MM.1S (cell line): ENCODE measurements around the gene RASD2.

Experiments used
- DNase-seq: peaks from one replicate; pipeline ENCODE4 v3.0.0-alpha.2; 2015
- H2AFZ ChIP-seq: fragments of 300-600 bp; sonication (generic); 2 replicates; pipeline ENCODE4 v1.6.0; 2016; ENCODE audit warnings: antibody characterized with exemption, low read length
- H3F3A ChIP-seq: fragments of 300-600 bp; sonication (generic); 2 replicates; pipeline ENCODE4 v1.6.1; 2016; ENCODE audit warnings: mild to moderate bottlenecking, antibody characterized with exemption, low read length, moderate library complexity, mixed read lengths; ENCODE audit not compliant: insufficient read depth
- H3K27ac ChIP-seq: fragments of 300-600 bp; sonication (generic); 2 replicates; pipeline ENCODE4 v1.5.1; 2016; ENCODE audit warnings: mild to moderate bottlenecking, low read length
- H3K27me3 ChIP-seq: fragments of 300-600 bp; sonication (generic); replicated peaks from 2 replicates; pipeline ENCODE4 v1.6.0; 2016; ENCODE audit warnings: low read length; ENCODE audit not compliant: insufficient read depth
- H3K36me3 ChIP-seq: fragments of 300-600 bp; sonication (generic); replicated peaks from 2 replicates; pipeline ENCODE4 v1.6.1; 2016; ENCODE audit warnings: mild to moderate bottlenecking, low read length, mixed read lengths; ENCODE audit not compliant: insufficient read depth
- H3K4me1 ChIP-seq: fragments of 300-600 bp; sonication (generic); 2 replicates; pipeline ENCODE4 v1.6.1; 2016; ENCODE audit warnings: low read length, mixed read lengths
- H3K4me2 ChIP-seq: fragments of 300-600 bp; sonication (generic); 2 replicates; pipeline ENCODE4 v1.6.0; 2016; ENCODE audit warnings: low read depth, low read length
- H3K4me3 ChIP-seq: fragments of 300-600 bp; sonication (generic); 2 replicates; pipeline ENCODE4 v1.5.1; 2016; ENCODE audit warnings: low read length, mixed read lengths
- H3K79me2 ChIP-seq: fragments of 300-600 bp; sonication (generic); 2 replicates; pipeline ENCODE4 v1.6.1; 2016; ENCODE audit warnings: mixed run types, low read length, mixed read lengths
- H3K9ac ChIP-seq: fragments of 300-600 bp; sonication (generic); 2 replicates; pipeline ENCODE4 v1.6.1; 2016; ENCODE audit warnings: low read length, mixed read lengths
- H3K9me2 ChIP-seq: fragments of 300-600 bp; sonication (generic); replicated peaks from 2 replicates; pipeline ENCODE4 v1.6.1; 2016; ENCODE audit warnings: mild to moderate bottlenecking, low read length, mixed read lengths; ENCODE audit not compliant: insufficient read depth
- H3K9me3 ChIP-seq: fragments of 300-600 bp; sonication (generic); replicated peaks from 2 replicates; pipeline ENCODE4 v1.6.1; 2016; ENCODE audit warnings: mild to moderate bottlenecking, low read length, mixed read lengths; ENCODE audit not compliant: insufficient read depth
- H4K20me1 ChIP-seq: fragments of 300-600 bp; sonication (generic); 2 replicates; pipeline ENCODE4 v1.6.1; 2016; ENCODE audit warnings: mild to moderate bottlenecking, low read length, moderate library complexity, mixed read lengths; ENCODE audit not compliant: insufficient read depth
- EZH2 ChIP-seq: fragments of 300-600 bp; sonication (generic); optimal IDR thresholded peaks from 2 replicates; pipeline ENCODE3; 2017; ENCODE audit warnings: low read depth, mild to moderate bottlenecking, antibody characterized with exemption, low read length, mixed read lengths
- EZH2phosphoT487 ChIP-seq: fragments of 300-600 bp; sonication (generic); IDR thresholded peaks from 2 replicates; pipeline ENCODE4 v1.6.1; 2018; ENCODE audit warnings: antibody characterized with exemption, low read length
- TF ChIP-seq, protein P1 (sequence below): fragments of 300-600 bp; sonication (generic); IDR thresholded peaks from 2 replicates; pipeline ENCODE4 v1.5.1; 2016; ENCODE audit warnings: antibody characterized with exemption, low read length, mixed read lengths

The RASD2 gene

DNA sequence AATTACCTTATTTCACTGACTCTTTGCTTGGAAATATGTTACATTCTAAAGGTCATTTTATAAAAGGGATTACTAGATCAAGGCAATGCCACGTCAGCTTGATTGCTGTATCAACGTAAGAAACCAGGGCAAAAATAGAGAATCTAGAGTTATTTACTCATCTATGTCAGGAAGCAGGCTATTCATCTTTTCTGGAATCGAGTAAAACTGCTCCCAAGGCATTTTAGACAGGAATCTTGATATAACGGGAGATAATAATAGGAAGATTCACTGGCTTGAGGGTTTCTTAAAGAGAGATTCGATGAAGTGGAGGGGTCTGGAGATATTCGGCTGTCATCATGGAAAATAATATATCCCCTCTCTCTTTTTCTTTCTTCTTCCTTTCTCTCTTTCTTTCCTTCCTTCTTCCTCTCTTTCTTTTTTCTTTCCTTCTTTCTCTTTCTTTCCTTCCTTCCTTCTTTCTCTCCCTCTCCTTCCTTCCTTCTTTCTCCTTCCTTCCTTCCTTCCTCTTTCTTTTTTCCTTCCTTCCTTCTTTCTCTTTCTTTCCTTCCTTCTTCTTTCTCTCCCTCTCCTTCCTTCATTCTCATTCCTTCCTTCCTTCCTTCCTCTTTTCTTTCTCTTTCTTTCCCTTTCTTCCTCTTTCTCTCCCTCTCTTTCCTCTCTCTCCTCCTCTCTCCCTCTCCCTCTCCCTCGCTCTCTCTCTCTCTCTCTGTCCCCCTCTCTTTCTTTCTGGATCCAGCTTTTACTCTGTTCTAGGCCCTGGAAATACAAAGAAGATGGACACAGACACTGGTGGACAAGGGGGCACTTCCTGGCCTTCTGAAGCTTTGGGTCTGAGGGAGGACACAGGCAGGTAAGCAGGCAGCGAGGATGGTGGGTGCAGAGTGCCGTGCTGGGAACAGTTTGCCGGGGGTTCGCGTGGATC, 18.1 kb upstream of the RASD2 start:
- Histone ChIP-seq H3K4me1 (peaks cover 9% of the 10 kb centered on the region; the same call in 1 of the 2 replicates), H3K4me2 (0 out of 2 replicates have a peak overlapping the region, but pooled peaks have one; percentile 2)

GRCh38 chr22:35523167-35523947, 17.3 kb upstream of the RASD2 start:
- Histone ChIP-seq H3K27me3 (no peaks in the 10 kb centered on the region), H3K9me3 (no peaks in the 10 kb centered on the region), H3K4me3 (no peak overlapping the region), H3K79me2 (no peaks in the 10 kb centered on the region), H3F3A (no peaks in the 10 kb centered on the region), H3K27ac (no peak overlapping the region), H3K36me3 (no peaks in the 10 kb centered on the region), H3K9me2 (no peaks in the 10 kb centered on the region), H3K9ac (no peak overlapping the region), H4K20me1 (no peaks in the 10 kb centered on the region), H2AFZ (0 out of 2 replicates have a peak overlapping the region, but pooled peaks have one; percentile 5), H3K4me1 (peaks cover 9% of the 10 kb centered on the region; the same call in 1 of the 2 replicates), H3K4me2 (0 out of 2 replicates have a peak overlapping the region, but pooled peaks have one; percentile 2)
- DNase-seq = peak; percentile 44
- TF ChIP-seq, protein P1, sequence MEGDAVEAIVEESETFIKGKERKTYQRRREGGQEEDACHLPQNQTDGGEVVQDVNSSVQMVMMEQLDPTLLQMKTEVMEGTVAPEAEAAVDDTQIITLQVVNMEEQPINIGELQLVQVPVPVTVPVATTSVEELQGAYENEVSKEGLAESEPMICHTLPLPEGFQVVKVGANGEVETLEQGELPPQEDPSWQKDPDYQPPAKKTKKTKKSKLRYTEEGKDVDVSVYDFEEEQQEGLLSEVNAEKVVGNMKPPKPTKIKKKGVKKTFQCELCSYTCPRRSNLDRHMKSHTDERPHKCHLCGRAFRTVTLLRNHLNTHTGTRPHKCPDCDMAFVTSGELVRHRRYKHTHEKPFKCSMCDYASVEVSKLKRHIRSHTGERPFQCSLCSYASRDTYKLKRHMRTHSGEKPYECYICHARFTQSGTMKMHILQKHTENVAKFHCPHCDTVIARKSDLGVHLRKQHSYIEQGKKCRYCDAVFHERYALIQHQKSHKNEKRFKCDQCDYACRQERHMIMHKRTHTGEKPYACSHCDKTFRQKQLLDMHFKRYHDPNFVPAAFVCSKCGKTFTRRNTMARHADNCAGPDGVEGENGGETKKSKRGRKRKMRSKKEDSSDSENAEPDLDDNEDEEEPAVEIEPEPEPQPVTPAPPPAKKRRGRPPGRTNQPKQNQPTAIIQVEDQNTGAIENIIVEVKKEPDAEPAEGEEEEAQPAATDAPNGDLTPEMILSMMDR = 0 out of 2 replicates have a peak, but pooled peaks have one; percentile 4
- TF ChIP-seq EZH2 = no peak

More for the DNA sequence above, 18.1 kb upstream of the RASD2 start:
- DNase-seq = no peak
- Histone ChIP-seq H3K9me3 (no peaks in the 10 kb centered on the region), H3K27ac (no peak overlapping the region), H3K9me2 (no peaks in the 10 kb centered on the region), H3K9ac (no peak overlapping the region), H3K27me3 (peaks cover 5% of the 10 kb centered on the region; the same call in 1 of the 2 replicates), H3K4me3 (no peak overlapping the region), H3K36me3 (no peaks in the 10 kb centered on the region), H3K79me2 (no peaks in the 10 kb centered on the region), H4K20me1 (no peaks in the 10 kb centered on the region), H2AFZ (0 out of 2 replicates have a peak overlapping the region, but pooled peaks have one; percentile 5), H3F3A (no peaks in the 10 kb centered on the region)
- TF ChIP-seq, protein P1 = no peak
- TF ChIP-seq EZH2phosphoT487 (no peak), EZH2 (no peak)

DNA sequence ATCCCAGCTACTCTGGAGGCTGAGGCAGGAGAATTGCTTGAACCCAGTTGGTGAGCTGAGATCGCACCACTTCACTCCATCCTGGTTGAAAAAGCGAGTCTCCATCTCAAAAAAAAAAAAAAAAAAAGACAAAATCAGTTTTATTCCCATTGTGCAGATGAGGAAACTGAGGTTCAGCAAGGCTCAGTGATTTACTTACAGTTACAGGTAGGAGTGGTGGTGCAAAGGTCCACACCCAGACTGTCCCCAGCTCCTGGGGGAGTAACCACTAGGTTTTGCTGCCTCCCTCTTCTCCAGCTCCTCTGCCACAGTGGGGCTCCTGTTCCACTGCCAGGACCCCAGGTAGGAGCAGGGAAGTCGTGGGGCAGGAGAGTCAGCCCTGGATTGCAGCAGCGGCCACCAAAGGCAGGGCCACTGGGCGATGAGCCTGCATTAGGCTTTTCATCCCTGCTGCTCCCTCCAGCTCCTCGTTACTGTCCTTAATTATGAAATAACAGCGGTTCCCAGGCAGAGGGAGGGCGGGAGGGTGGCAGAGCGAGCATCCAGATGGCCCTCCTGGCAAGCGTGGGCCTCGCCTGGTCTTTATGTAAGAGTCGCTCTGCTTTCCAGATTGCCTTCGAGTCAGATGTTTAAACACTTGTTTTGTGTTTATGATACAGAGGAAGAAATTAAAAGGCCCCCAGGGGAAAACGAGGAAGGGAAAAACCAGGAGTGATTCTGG, 15.5 kb upstream of the RASD2 start:
- Histone ChIP-seq H3K27ac (no peak overlapping the region), H3K9me3 (no peaks in the 10 kb centered on the region), H3K4me2 (no peak overlapping the region), H3K36me3 (no peaks in the 10 kb centered on the region), H3K9ac (no peak overlapping the region), H2AFZ (no peak overlapping the region), H3K4me3 (no peak overlapping the region), H3K79me2 (no peaks in the 10 kb centered on the region), H3K9me2 (no peaks in the 10 kb centered on the region), H4K20me1 (no peaks in the 10 kb centered on the region), H3K27me3 (no peaks in the 10 kb centered on the region), H3F3A (no peaks in the 10 kb centered on the region), H3K4me1 (peaks cover 9% of the 10 kb centered on the region; the same call in 1 of the 2 replicates)
- no peak for TF ChIP-seq EZH2
- TF ChIP-seq, protein P1 = no peak
- no peak for TF ChIP-seq EZH2phosphoT487
- DNase-seq = no peak
